Measurements from ENCODE around the gene ZNF552.
"Not testable (repeated sequence)": the region's sequence is repeated elsewhere in the genome, so short reads cannot be mapped to it uniquely, and the experiment has no call there.

The ZNF552 gene

DNA sequence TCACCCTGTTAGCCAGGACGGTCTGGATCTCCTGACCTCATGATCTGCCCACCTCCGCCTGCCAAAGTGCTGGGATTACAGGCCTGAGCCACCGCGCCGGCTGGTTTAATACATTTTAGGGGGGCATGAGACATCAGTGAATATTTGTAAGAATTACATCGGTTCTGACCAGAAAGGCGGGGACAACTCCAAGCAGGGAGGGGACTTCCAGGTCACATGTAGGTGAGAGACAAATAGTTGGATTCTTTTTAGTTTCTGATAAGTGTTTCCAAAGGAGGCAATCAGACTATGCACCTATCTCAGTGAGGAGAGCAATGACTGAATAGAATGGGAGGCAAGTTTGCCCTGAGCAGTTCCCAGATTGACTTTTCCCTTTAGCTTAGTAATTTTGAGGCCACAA lies 3.7 kb upstream of the ZNF552 start:
- no peak for DNase-seq

DNA sequence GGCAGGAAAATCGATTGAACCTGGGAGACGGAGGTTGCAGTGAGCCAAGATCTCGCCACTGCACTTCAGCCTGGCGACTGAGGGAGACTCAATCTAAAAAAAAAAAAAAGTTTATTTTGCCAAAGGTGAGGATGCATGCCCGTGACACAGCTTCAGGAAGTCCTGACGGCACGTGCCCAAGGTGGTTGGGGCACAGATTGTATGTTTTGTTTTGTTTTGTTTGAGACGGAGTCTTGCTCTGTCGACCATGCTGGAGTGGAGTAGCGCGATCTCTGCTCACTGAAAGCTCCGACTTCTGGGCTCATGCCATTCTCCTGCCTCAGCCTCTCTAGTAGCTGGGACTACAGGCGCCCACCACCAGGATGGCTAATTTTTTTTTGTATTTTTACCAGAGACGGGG lies 3.3 kb upstream of the ZNF552 start:
- no peak for DNase-seq

DNA sequence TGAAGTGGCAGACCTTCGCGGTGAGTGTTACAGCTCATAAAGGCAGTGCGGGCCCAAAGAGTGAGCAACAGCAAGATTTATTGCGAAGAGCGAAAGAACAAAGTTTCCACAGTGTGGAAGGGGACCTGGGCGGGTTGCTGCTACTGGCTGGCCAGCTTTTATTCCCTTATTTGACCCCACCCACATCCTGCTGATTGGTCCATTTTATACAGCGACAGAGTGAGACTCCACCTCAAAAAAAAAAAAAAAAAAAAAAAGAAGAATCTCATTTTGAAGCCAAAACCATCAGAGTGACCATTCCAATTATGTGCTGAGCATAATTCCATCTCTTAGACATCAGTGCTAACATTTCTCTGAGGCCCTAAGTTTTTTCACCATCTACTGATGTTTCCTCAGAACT lies 1.9 kb upstream of the ZNF552 start:
- DNase-seq = no peak

DNA sequence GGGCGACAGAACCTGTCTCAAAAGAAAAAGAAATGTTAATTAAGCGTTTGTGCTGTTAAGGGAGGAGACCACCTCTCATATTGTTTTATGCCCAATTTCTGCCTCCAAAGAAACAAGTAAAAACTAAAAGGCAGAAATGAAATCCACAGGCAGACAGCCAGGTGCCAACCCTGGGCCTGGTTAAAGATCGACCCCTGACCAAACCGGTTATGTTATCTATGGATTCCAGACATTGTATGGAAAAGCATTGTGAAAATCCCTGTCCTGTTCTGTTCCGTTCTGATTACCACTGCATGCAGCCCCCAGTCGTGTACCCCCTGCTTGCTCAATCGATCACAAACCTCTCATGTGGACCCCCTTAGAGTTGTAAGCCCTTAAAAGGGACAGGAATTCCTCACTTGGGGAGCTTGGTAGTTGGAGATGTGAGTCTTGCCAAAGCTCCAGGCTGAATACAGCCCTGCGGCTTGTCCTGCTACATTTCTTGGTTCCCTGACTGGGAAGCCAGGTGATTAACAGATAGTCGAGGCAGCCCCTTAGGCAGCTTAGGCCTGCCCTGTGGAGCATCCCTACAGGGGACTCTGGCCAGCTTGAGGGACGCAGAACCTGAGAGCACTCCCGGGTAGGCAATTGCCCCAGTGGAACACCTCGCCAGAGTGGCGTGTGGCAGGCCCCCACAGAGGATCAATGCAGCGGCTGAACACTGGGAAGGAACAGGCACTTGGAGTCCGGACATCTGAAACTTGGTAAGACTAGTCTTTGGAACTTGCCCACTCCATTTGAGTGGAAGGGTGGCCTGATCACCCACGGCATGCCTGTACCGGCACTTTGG lies 748 bp upstream of the ZNF552 start:
- no peak for DNase-seq

DNA sequence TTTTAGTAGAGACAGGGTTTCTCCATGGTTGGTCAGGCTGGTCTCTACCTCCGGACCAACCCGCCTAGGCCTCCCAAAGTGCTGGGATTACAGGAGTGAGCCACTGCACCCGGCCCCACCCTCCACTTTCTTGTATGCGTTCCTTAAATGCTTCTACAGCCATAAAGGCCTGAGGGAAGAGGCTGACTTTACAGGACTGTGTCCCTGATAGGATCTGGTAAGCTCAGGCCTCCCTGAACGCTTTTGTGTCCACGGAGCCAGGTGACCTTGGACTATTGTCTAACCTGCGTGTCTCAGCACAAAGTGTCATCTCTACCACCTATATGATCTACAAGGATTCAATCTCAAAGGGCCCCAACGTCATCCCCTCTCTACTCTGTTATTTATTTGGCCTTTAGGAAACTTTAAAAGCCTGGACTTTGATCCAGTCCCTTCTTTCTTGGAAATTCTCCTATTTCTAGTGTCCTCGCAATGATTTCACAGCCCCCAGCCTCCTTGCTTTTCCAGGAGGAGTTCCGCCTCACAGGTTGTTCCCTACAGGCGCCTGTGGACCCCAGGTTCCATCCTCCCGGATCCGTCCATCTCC lies 701 bp downstream of the ZNF552 start:
- DNase-seq = no peak

DNA sequence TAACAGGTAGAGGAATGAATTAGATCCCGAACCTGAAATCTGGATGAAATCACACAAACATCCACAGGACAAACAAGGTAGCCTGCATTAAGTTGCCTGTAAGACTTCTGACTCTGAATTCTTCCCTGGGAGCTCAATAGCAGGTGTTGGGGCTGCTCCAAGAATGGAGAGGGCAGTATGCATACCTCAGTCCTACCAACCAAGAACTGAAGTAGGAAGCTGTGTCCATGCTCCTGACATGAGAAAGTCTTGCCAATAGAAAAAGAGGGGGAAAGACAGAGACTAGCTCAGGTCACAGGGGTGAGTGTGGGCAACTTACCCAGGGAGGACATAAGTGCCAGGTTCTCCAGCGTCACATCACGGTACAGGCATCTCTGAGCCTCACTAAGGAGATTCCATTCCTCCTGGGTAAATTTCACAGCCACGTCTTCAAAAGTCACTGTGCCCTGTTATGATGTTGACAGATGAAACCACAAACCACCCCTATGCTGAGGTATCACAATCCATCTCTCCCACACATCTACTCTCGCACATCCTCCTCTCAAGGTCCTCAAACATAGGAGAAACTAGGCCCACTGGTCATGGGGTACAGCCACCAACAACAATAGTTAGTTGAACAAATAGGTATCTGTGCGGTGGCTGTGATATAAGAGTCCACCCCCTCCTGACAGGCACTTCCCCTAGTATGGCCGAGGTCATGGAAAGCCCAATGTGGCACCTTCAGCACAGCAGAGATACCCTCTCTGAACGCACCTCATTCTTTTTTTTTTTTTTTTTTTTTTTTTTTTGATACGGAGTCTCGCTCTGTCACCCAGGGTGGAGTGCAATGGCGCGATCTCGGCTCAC lies 1.5 kb downstream of the ZNF552 start:
- not testable (repeated sequence) for DNase-seq

DNA sequence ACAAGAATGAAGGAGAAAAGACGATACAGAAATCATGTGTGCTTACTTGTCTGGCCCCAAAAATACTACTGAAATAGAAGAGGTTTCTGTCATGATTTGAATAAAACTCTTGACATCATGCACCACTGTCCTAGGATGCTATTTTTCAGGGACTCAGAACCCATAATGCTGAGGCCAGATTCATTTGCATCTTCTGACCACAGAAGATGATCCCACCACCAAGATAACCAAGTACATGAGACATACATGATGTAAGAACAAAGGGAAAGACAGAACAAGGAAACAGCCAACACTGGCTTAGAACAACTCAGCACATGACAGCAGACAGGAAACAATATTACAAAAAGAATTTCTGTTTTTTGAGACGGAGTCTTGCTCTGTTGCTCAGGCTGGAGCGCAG lies 2.5 kb downstream of the ZNF552 start:
- no peak for DNase-seq

DNA sequence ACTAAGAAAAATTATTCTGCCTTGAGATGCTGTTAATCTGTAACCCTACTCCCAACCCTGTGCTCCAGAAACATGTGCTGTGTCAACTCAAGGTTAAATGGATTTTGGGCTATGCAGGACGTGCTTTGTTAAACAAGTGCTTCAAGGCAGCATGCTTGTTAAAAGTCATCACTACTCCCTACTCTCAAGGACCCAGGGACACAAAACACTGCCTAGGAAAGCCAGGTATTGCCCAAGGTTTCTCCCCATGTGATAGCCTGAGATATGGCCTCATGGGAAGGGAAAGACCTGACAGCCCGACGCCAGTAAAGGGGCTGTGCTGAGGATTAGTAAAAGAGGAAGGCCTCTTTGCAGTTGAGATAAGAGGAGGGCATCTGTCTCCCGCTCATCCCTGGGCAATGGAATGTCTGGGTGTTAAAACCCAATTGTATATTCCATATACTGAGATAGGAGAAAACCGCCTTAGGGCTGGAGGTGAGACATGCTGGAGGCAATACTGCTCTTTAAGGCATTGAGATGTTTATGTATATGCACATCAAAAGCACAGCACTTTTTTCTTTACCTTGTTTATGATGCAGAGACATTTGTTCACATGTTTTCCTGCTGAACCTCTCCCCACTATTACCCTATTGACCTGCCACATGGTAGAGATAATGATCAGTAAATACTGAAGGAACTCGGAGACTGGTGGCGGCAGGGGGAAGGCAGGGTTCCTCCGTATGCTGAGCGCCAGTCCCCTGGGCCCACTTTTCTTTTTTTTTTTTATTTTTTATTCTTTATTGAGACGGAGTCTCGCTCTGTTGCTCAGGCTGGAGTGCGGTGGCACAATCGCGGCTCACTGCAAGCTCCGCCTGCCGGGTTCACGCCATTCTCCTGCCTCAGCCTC lies 4.1 kb downstream of the ZNF552 start:
- not testable (repeated sequence) for DNase-seq

DNA sequence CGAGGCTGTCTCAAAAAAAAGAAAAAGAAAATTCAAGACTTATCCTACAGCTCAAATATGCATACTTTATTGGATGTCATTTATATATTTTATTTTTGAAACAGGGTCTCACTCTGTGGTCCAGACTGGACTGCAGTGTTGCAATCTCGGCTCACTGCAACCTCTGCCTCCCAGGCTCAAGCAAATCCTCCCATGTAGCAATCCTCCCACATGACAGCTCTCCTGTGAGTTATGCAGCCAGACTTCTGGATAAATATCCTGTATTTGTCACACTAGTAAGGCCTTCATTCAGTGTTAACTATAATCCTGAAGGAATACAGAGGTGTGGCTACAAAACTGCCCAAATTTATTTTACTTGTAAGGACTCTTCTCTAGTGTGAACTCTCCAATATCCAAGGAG lies 7.2 kb downstream of the ZNF552 start:
- DNase-seq = no peak

DNA sequence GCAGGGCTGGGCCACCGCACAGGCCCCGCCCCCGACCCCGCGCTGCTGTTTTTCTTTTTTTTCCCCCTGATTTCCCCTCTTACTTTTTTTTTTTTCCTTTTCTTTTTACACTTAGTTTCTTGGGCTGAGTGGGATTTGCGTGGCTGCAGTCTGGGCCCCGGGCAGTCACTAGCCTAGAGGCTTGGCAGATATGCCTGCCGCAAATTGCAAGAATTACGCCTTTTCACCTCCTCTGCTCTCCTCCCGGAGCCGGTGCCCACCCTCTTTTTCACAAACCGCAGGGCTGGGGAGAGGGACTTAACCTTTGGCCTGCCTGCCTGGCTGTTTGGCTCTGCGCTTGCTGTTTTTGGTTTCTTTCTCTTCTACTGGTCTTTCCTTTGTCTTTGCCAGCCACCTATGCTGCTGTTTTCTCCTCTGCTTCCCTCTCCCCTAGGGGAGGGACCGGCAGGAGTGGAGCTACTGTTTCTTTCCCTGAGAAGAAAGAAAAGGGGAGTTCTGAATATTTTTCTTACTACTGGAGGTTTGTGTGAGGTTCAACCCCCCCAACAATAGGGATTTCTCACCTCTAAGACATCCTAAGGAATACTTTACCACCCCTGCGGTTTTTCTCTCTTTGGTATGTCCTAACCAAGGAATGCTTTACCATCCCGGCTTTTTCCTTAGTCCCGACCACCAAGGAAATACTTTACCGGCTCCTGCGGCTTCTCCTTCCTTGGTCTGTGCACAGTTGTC lies 11.0 kb downstream of the ZNF552 start:
- peak; percentile 97 for DNase-seq

DNA sequence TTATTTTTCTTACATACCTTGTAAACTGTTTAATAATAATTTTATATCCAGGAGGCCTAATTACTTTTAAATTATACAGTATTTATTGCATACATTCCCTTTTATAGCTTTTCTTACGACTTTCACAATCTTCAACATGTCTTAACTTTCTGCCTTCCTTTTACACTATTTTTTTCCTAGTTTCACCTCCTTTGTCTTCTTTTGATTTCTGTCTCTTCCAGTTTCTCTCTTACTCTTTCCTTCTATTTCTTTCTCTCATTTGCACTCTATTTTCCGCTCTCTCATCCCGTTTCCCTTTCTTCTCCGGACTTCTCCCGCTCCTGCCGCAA lies 11.5 kb downstream of the ZNF552 start:
- DNase-seq = no peak

DNA sequence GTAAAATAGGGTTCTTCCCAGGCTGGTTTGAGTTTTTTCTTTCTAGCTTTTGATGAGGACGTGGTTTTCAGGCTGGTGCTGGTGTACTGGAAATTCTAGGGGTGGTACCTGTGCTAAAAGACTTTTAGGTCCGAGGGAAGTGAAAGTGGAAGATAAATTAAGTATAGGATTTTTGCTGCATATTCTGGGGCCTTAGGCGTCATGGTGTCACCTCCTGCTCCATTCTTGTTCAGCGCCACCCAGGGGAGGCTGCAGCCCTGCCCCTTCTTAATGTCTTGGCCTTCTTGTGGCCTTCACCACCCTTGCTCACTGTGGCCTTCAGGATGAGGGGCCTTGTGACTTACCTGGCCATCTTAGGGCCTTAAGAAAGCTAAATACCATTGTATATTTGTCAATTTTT lies 12.4 kb downstream of the ZNF552 start:
- DNase-seq = no peak

DNA sequence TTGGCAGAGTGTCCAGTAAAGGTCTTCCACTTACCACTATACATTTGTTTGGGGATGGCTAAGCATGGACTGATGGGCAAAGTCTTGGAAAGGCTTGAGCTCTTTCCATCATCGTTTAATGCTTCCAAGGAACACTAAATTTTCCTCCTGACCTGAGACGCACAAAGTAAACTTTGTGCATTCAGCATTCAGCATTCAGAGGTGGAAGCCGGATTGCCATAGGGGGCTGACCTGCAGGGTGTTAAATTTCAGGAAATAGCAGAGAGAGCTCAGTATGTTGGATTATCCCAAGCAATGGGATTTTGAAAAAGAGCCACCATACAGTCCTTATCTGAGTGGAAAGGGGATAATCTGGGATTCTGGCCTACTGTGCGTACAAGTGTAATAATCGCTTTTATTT lies 14.0 kb downstream of the ZNF552 start:
- DNase-seq = no peak

DNA sequence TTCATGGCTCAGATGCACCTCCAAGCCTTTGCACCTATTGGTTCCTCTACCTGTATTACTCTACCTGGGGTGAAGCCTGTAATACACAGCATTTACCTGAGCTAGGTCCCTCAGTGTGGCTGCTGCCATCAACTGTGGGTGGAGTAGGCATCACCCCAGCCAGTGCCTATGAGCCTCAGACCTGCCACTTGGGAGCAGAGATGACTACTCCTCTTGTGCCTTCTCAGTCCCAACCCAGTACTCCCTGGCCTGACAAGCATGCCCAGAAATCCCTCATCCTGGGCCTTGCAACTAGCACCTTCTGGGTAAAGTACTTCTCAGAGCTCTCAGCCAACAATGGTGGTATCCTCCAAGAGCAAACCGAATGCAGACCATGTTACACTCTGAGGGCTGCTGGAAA lies 18.1 kb downstream of the ZNF552 start:
- not testable (repeated sequence) for DNase-seq

DNA sequence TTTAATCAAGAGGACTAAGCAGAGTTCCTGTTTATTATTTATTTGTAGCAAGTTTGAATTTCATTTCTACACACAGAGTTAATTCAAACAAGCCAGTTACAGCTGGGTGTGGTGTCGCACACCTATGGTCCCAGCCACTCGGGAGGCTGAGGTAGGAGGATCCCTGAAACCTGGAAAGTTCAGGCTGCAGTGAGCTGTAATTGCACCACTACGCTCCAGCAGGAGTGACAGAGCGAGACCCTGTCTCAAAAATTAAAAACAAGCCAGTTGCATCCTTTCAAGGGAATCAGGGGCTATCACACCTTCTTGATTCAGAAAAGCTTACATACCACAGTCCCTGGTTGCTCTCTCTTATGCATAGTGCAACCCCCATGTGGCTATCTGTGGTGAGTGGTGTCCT lies 25.4 kb downstream of the ZNF552 start:
- DNase-seq = no peak

DNA sequence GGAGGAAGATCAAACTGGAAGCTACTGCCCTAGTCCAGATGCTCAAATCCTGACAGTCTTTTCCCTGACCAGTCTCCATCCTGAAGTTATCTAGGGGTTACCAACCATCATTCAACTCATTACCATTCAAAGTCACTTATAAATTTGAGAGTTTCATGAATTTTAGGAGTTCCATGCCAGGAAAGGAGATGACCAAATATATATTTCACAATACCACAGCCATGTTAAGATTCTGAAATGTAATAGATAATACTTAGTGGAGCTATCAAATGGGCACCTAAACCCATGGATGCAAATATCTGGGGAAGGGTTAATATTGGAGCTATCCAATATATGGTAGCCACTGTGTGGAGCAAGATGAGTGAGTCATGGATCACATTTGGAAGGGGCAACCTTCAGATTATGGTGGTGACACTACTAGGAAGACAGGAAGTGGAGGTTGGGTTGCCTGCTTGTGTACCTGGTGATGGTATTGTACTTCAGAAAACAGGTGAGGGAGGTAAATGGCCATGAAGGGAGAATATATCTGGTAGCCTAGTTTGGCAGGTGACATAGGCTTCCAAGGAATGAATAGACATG lies 26.5 kb downstream of the ZNF552 start:
- DNase-seq = no peak

DNA sequence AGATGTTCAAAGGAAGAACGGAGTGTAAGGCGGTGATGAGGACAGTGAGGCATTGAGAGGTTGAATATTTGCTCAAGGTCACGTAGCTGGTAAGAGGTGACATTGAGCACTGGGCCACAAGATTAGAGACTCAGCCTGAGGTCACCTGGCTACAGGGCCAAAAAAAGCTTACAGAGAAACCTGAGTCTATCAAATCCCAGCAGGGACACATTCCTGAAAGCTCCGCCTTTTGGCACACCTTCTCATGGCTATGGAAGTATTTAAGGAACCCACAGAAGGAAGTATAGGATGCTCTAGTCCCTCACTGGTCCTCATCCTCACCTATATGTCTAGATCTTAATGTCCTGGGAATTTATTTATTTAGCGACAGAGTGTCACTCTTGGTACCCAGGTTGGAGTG lies 27.8 kb downstream of the ZNF552 start:
- DNase-seq = no peak

DNA sequence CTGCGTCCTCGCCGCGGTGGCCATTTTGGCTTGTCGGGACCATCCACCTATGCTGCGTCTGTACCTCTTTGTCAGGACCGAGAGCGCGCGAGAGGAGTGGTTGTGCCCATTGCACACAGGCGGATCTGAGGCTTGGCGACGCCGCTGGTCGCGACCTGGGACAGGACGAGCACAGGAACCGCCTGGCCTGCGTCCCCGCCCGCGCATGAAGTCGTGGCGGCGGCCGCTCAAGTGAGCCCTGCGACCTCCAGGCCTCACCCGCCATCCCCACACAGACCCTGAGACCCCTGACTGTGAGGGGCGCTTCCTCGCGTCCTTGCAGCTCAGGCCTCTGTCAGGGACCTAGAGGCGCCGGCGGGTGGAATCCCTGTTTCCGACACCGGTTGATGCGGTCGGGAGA lies 28.4 kb downstream of the ZNF552 start:
- DNase-seq = no peak

DNA sequence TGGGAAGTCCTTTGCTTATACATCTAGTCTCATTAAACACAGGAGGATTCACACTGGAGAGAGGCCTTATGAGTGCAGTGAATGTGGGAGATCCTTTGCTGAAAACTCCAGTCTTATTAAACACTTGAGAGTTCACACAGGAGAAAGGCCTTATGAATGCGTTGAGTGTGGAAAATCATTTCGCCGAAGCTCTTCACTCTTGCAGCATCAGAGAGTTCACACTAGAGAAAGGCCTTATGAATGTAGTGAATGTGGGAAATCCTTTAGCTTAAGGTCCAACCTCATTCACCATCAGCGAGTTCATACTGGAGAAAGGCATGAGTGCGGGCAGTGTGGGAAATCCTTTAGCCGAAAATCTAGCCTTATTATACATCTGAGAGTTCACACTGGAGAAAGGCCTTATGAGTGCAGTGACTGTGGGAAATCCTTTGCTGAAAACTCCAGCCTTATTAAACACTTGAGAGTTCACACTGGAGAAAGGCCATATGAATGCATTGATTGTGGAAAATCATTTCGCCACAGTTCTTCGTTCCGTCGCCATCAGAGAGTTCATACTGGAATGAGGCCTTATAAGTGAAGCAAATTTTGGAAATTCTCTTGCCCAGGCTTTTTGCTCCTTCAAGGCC lies 35.4 kb downstream of the ZNF552 start:
- DNase-seq = no peak

DNA sequence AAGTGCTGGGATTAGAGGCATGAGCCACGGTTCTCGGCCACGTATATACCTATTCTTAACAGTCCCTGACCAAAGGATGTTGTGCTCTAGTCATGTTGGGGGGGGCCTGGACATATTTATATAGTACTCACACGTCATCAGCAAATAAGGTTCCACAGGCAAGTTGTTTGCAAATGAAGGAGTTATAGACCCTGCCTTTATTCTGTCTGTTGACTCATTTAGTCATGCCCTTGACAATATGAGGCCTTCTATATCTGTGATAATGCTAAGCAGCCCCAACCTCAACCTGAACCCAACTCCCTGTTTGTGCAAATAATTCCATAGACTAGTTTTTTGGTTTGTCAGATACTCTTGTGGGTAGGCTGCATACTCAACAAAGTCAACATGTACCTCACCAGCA lies 36.4 kb downstream of the ZNF552 start:
- DNase-seq = no peak

DNA sequence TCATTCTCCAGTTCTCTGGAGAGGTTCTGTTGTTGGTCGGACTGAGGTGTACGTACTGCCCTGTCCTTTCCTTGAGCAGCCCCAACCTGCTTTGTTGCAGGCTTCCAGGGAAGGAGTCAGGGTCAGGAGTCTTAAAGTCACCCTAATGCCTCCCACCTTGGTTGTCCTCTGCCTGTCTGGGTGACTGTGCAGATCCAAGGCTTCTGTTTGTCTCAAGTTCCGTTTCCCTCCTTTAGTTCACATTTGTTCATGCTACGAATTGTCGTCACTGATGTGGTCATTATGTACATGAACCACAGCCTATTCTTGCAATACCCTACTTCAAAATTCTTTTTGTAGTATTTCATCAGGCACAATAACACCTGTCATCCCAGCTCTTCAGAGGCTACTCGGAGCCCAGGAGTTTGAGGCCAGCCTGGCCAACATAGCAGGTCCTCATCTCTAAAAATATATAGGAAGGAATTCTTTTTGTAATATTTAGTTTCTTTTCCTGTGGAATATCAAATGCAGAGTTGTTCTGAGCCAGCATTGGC lies 37.9 kb downstream of the ZNF552 start:
- DNase-seq = no peak

Data from fibroblast of skin of scalp (primary cell).